ENCODE results near the gene WDR49.

The WDR49 gene

GRCh38 chr3:167653760-167654159, at the start of gene WDR49:
Gene WDR49, minus strand, starts transcription at chr3:167653942. Its CDS starts 517 bp downstream, at chr3:167653425.
- in situ Hi-C loops (cut with MboI; ENCODE audit: low sequenced_read_pairs) = no loop called here

GRCh38 chr3:167700926-167701325, 47.2 kb upstream of the WDR49 start:
- in situ Hi-C loops (cut with MboI; ENCODE audit: low sequenced_read_pairs) = no loop called here

- in situ Hi-C loops (cut with MboI; ENCODE audit: low sequenced_read_pairs) = no loop called here
Measured at GRCh38 chr3:167700046-167700445, 46.3 kb upstream of the WDR49 start.

- in situ Hi-C loops (cut with MboI; ENCODE audit: low sequenced_read_pairs) = no loop called here
Measured at GRCh38 chr3:167694121-167694520, 40.4 kb upstream of the WDR49 start.

GRCh38 chr3:167691366-167691765, 37.6 kb upstream of the WDR49 start:
- in situ Hi-C loops (cut with MboI; ENCODE audit: low sequenced_read_pairs) = no loop called here

GRCh38 chr3:167684388-167684993, 30.7 kb upstream of the WDR49 start:
- in situ Hi-C loops (cut with MboI; ENCODE audit: low sequenced_read_pairs) = no loop called here

- in situ Hi-C loops (cut with MboI; ENCODE audit: low sequenced_read_pairs) = no loop called here
Measured at GRCh38 chr3:167679526-167679925, 25.8 kb upstream of the WDR49 start.

- in situ Hi-C loops (cut with MboI; ENCODE audit: low sequenced_read_pairs) = no loop called here
Measured at GRCh38 chr3:167675848-167676247, 22.1 kb upstream of the WDR49 start.

GRCh38 chr3:167673221-167673620, 19.5 kb upstream of the WDR49 start:
- in situ Hi-C loops (cut with MboI; ENCODE audit: low sequenced_read_pairs) = no loop called here

GRCh38 chr3:167671878-167672427, 18.2 kb upstream of the WDR49 start:
- in situ Hi-C loops (cut with MboI; ENCODE audit: low sequenced_read_pairs) = no loop called here

GRCh38 chr3:167669699-167670098, 16.0 kb upstream of the WDR49 start:
- in situ Hi-C loops (cut with MboI; ENCODE audit: low sequenced_read_pairs) = no loop called here

- in situ Hi-C loops (cut with MboI; ENCODE audit: low sequenced_read_pairs) = no loop called here
Measured at GRCh38 chr3:167668651-167669050, 14.9 kb upstream of the WDR49 start.

- in situ Hi-C loops (cut with MboI; ENCODE audit: low sequenced_read_pairs) = no loop called here
Measured at GRCh38 chr3:167666563-167666962, 12.8 kb upstream of the WDR49 start.

- in situ Hi-C loops (cut with MboI; ENCODE audit: low sequenced_read_pairs) = no loop called here
Measured at GRCh38 chr3:167662919-167663400, 9.2 kb upstream of the WDR49 start.

GRCh38 chr3:167657684-167658225, 4.0 kb upstream of the WDR49 start:
- in situ Hi-C loops (cut with MboI; ENCODE audit: low sequenced_read_pairs) = no loop called here

- in situ Hi-C loops (cut with MboI; ENCODE audit: low sequenced_read_pairs) = no loop called here
Measured at GRCh38 chr3:167656821-167657220, 3.1 kb upstream of the WDR49 start.

GRCh38 chr3:167653155-167653554, 587 bp downstream of the WDR49 start:
- in situ Hi-C loops (cut with MboI; ENCODE audit: low sequenced_read_pairs) = no loop called here

GRCh38 chr3:167651826-167652225, 1.9 kb downstream of the WDR49 start:
- in situ Hi-C loops (cut with MboI; ENCODE audit: low sequenced_read_pairs) = no loop called here

- in situ Hi-C loops (cut with MboI; ENCODE audit: low sequenced_read_pairs) = no loop called here
Measured at GRCh38 chr3:167650459-167650858, 3.3 kb downstream of the WDR49 start.

- in situ Hi-C loops (cut with MboI; ENCODE audit: low sequenced_read_pairs) = no loop called here
Measured at GRCh38 chr3:167649746-167650145, 4.0 kb downstream of the WDR49 start.

GRCh38 chr3:167644611-167645010, 9.1 kb downstream of the WDR49 start:
- in situ Hi-C loops (cut with MboI; ENCODE audit: low sequenced_read_pairs) = no loop called here

- in situ Hi-C loops (cut with MboI; ENCODE audit: low sequenced_read_pairs) = no loop called here
Measured at GRCh38 chr3:167631471-167631870, 22.3 kb downstream of the WDR49 start.

GRCh38 chr3:167626490-167626889, 27.3 kb downstream of the WDR49 start:
- in situ Hi-C loops (cut with MboI; ENCODE audit: low sequenced_read_pairs) = no loop called here

All from hTERT RPE-1 (cell line).